Jurkat, Clone E6-1 (cell line): ENCODE data around the gene TTLL10.

Source experiments
- DNase-seq: peaks from one replicate; pipeline ENCODE4 v3.0.0-alpha.2; 2011; ENCODE audit warnings: low read depth, low spot score
- H3K4me3 ChIP-seq: 2 replicates; pipeline ENCODE4 v1.5.1; 2011; ENCODE audit warnings: mild to moderate bottlenecking, low read length, control low read depth, moderate library complexity

TTLL10 gene

DNA sequence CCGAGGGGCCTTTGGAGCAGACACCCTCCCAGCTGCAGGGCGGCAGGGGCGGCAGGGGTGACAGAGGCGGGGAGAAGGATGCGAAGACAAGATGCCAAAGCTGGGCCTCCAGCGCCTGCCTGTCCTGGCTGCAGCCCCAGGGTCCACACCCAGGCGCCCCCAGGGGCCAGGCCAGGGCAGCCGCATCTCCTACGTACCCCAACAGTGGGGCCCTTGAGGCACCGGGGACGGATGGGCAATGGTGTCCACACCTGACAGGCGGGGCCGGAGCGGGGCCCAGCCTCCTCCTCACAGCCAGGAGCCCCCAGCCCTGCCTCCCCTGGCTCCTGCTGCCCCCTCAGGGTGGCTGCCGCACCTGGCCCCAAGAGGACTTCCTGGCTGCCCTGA, 65.5 kb downstream of the TTLL10 start:
- DNase-seq, result no peak
- H3K4me3 ChIP-seq, result no peak overlapping the region

- H3K4me3 ChIP-seq, result no peak overlapping the region
- DNase-seq, result no peak
Observed at GRCh38 chr1:1239614-1240347, 66.1 kb downstream of the TTLL10 start.

- H3K4me3 ChIP-seq, result no peak overlapping the region
- no peak for DNase-seq
Observed at GRCh38 chr1:1240348-1240732, 66.7 kb downstream of the TTLL10 start.

- H3K4me3 ChIP-seq, result no peak overlapping the region
- DNase-seq, result no peak
Observed at GRCh38 chr1:1240822-1241587, 67.3 kb downstream of the TTLL10 start.

- DNase-seq, result no peak
Observed at GRCh38 chr1:1241588-1242219, 68.0 kb downstream of the TTLL10 start.

DNA sequence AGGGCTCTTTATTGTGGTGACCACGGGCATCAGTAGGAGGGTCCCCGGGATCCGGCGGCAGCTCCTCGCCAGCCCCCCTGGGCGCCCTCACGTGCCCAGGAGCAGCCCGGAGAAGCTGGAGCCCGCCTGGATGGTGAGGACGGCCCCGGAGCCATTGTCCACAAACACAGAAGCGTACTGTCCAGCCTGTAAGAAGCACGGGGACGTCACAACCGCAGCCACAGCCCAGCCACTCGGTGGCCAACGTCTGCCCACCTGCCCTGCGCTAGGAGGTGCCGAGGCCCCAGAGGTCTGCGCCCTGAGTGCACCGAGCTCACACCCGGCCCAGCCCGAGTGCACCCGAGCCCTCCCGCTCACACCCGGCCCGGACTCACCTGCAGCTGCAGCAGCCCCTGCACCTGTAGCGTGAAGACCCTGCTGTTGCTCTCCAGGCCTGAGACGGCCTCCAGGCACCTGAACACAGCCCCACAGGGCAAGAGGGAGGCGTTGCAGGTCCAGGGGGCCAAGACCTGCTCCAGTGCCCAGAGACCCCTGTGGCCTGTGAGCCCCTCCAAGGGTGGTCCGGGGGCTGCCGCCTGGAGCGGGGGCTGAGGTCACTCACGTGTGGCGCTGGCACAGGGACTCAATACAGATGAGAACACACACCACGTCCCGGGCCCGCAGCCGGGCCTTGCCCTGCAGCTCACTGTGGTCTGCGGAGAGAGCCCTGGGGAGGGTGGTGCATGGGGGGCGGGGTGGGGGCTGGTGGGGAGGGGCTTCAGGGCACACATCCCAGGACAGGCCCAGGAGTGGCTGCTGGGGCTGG, 69.0 kb downstream of the TTLL10 start:
- no peak for DNase-seq
- H3K4me3 ChIP-seq, result no peak overlapping the region

More at GRCh38 chr1:1241588-1242219, 68.0 kb downstream of the TTLL10 start:
- H3K4me3 ChIP-seq, result no peak overlapping the region

- H3K4me3 ChIP-seq, result no peak overlapping the region
- DNase-seq, result no peak
Observed at GRCh38 chr1:1243266-1243660, 69.6 kb downstream of the TTLL10 start.

- DNase-seq, result no peak
- H3K4me3 ChIP-seq, result no peak overlapping the region
Observed at GRCh38 chr1:1243807-1244191, 70.1 kb downstream of the TTLL10 start.

DNA sequence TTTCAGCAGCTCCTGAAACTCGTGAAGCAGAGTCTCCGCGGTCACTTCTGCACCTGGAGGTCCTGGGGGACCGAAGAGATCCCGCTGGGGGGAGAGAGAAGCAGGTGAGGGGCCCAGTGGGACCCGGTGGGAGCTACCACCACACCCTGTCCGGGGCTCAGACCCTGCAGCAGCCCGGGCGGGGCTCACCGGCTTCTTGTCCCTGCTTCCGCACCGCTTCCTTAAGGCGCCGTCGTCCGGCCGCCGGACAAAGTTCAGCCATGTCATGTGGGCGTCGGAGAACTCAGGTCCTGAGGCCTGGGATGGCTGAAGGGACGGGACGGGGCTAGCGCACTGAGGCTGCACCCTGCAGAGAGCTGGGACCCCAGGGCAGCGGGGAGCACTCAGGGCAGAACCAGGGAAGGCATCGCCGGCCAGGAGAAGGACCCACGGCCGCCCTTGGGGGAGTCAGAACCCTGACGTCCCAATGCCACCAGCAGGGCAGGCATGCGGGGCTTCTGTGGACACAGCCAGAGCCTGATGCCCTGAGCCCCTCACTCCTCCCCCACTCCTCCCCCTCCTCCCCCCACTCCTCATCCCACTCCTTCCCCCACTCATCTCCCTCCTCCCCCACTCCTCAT, 70.6 kb downstream of the TTLL10 start:
- H3K4me3 ChIP-seq, result no peak overlapping the region
- DNase-seq, result no peak

DNA sequence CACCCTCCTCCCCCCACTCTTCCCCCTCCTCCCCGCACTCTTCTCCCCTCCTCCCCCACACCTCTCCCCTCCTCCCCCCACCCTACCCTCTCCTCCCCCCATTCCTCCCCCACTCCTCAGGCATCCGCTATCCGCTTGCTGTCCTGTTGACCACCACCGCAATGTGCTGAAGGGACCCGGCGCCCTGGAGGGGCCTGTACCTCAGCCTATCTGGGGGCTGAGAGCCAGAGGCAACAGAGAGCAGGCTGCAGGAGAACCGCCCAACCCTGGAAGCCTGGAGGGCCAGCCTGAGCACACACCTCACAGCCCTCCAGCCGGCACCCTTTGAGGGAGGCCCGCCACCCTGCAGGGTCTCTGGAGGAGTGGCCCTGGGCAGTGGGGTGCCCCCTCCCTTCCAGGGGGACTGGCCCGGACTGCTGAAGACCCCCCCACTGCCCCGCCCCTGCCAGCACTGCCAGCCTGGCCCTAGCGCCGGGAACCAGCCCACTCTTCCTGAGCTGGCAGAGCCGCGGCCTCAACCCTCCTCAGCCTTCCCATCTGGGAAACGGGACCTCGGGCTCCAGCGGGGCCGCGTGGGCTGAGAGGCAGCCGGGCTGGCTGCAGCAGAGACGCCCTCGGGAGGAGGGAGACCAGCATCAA, 71.6 kb downstream of the TTLL10 start:
- no peak overlapping the region for H3K4me3 ChIP-seq
- DNase-seq, result no peak

GRCh38 chr1:1245817-1246576, 72.3 kb downstream of the TTLL10 start:
- H3K4me3 ChIP-seq, result no peak overlapping the region
- DNase-seq, result no peak

- H3K4me3 ChIP-seq, result no peak within 1 kb of the TSS
- DNase-seq, result no peak
Observed at GRCh38 chr1:1246577-1247340, 73.1 kb downstream of the TTLL10 start, which contains the start of gene C1QTNF12. C1QTNF12 (minus strand) TSS chr1:1246722; CDS start chr1:1246690, 32 bp downstream.

DNA sequence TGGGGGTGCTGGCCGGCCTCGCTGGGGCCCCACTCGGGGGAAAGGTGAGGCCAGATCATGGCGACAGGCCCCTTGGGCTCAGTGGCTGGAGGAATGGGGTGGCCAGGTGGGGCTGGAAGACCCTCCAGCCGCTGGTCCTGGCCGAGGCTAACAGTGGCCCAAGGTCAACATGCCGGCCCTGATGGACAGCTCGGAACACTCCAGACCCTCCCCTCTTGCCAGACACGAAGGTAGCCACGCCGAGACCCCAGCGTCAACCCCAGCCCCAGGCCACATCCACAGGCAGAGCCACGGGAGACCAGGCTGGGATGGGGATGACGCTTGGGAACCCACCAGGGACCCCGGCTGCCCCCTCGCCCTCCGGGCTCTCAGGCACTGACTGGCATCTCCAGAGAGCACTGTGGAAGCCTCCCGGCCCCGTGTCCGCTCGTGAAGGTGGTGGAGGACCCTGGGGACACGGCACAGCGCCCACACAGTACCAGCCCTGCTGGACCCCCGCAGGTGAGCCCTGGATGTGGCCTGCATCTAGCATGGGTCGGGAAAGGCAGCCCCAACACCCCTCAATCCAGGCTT, 73.7 kb downstream of the TTLL10 start:
- no peak overlapping the region for H3K4me3 ChIP-seq
- DNase-seq, result no peak
